ENCODE measurements around the gene SPATA22.

DNA sequence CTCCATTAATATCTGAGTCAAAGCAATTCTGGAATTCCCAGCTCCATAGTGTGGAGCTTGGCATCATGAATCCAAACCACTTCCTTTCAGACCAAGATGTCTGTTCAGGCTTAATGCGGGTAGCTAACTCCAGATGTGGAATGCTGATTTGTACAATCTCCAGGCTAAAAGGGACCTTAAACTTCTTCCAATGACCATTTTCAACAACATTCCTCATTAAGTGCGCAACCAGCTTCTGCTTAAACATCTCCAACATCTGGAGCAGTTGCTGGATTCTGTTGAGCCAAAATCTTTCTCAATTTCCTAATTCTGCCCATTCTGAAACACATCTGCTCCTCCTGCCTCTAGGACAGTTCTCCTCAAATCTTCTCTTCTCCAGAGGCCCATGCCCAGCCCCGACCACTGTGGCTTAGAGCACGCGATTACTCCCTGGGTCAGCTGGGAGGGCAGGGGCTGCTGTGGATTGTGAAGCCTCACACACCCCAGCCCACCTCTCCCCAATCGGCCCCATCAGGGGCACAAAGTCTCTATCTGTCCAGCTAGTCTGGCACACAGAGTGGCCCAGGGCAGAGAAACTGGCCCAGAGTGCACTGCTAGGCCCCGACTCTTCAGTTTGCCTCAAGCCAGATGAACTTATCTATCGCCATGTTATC lies 40.4 kb upstream of the SPATA22 start:
- TF ChIP-seq L3MBTL2 (conservative IDR thresholded peaks at IDR 0.05), result no peak
- no peak for TF ChIP-seq FOXM1 (IDR thresholded peaks at IDR 0.05; ENCODE audit: borderline replicate concordance)
- TF ChIP-seq CTBP1 (IDR thresholded peaks at IDR 0.05; ENCODE audit: borderline replicate concordance), result no peak
- TF ChIP-seq SP1 (IDR thresholded peaks at IDR 0.05), result no peak
- no peak for TF ChIP-seq LEF1 (IDR thresholded peaks at IDR 0.05; ENCODE audit: borderline replicate concordance)
- no peak for TF ChIP-seq ARNT (IDR thresholded peaks at IDR 0.05)
- TF ChIP-seq, protein P1, sequence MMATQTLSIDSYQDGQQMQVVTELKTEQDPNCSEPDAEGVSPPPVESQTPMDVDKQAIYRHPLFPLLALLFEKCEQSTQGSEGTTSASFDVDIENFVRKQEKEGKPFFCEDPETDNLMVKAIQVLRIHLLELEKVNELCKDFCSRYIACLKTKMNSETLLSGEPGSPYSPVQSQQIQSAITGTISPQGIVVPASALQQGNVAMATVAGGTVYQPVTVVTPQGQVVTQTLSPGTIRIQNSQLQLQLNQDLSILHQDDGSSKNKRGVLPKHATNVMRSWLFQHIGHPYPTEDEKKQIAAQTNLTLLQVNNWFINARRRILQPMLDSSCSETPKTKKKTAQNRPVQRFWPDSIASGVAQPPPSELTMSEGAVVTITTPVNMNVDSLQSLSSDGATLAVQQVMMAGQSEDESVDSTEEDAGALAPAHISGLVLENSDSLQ (IDR thresholded peaks at IDR 0.05), result no peak
- TF ChIP-seq HDGF (IDR thresholded peaks at IDR 0.05; ENCODE audit: borderline replicate concordance), result no peak
- TF ChIP-seq ELF4 (IDR thresholded peaks at IDR 0.05), result no peak
- no peak for TF ChIP-seq FOXA1 (IDR thresholded peaks at IDR 0.05)

Measured in HEK293T (cell line).